GM19397 (cell line): ENCODE results near the gene KLHL28.

ENCODE experiments used
- ATAC-seq: cut with Tn5 transposase; IDR thresholded peaks from one replicate; pipeline ENCODE4 v1.9.1; 2021; ENCODE audit warnings: mild to moderate bottlenecking, moderate library complexity; ENCODE audit not compliant: unreplicated experiment

Gene KLHL28, protein sequence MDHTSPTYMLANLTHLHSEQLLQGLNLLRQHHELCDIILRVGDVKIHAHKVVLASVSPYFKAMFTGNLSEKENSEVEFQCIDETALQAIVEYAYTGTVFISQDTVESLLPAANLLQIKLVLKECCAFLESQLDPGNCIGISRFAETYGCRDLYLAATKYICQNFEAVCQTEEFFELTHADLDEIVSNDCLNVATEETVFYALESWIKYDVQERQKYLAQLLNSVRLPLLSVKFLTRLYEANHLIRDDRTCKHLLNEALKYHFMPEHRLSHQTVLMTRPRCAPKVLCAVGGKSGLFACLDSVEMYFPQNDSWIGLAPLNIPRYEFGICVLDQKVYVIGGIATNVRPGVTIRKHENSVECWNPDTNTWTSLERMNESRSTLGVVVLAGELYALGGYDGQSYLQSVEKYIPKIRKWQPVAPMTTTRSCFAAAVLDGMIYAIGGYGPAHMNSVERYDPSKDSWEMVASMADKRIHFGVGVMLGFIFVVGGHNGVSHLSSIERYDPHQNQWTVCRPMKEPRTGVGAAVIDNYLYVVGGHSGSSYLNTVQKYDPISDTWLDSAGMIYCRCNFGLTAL

DNA sequence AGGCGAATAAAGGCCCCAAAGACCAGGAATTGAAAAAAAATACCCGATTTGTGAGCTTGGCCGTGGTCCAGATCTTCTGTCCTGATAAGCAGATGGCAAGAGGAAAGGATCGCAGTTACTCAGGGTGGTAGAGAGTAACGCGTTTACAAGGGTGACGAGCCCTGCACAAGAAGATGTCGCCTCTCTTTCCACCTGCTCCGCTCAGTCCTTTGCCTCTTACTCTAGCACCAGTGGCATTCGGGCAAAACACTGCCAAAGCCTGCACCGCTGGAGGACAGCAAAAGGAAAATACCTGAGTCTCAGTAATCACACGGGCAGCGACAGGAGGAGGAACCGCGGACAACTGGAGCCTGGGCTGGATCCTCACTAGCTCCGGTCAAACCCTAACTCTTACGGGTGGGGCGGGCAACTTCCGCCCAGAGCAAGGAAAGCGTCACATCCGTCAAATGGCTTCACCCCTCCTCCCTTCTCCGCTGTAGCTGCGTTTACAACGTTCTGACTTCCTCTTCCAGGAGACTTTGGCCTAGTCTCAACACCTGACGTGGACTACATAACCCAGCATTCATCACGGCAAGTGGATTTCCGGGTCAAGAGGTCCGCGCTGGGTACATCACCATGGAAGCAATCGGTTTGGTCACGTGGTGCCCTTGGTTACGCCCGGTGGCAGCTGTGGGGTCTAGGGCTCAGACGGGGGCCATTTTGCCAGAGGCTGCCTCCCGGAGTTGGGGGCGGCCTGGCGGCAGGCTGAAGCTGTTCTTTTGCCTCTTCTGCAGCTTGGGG is at the start of gene KLHL28, which contains the start of gene TOGARAM1:
Gene KLHL28 (minus strand): TSS at position 394 of the 780 bp plus-strand sequence. CDS start 16,019 bp downstream, outside the sequence.
Gene TOGARAM1 (plus strand): TSS at position 637 of the 780 bp plus-strand sequence. CDS start 232 bp downstream, outside the sequence.
- peak; percentile 91 for ATAC-seq

DNA sequence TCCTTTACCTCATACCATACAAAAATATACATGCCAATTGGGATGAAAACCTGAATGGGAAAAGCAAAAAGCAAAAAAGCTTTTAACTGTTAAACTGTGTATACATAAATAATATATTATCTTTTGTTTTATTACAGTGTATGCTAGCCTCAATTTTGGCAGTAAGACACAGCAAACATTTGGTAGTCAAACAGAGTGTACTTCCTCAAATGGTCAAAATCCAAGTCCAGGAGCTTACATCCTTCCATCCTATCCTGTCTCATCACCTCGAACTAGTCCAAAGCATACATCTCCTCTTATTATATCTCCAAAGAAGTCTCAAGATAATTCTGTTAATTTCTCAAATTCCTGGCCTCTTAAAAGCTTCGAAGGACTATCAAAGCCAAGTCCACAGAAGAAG is 42.2 kb upstream of the KLHL28 start:
- no peak for ATAC-seq

DNA sequence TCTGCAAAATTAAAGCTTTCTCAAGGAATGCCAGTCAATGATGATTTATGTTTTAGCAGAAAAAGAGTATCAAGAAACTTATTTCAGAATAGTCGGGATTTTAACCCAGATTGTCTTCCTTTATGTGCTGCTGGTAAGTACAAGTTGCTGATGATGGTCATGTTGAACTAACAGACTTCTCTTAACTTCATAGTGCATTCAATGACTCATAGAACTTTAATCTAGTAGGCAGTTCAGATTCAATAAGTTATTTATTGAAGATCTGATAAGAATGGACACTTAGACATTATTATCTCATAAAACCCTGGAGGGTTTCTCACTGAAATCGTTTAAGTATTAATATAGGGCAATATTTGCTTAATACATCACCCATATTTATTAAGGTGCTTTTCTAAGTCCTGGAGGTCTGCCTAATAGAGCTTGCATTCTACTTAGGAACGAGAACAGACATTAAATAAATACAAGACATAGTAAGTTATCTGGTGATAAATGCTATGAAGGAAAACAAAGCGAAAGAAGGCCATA is 34.1 kb upstream of the KLHL28 start:
- no peak for ATAC-seq

DNA sequence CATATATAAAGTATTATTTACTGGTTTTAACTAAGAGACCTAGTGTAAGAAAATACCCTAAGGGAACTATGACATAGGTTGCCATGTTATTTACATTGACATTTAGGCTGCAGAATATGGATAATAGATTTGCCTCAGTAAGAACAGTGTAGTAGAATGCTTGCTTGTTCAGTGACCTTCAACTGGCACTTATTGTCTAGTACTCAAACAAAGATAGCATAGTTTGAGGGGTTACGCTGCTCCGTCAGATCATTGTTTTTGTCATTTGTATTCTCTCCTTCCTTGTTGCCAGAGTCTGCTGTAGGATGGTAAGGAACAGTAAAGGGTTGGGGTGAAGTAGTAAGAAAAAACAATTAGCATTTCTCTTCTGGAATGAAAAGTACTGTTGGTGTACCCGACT is 33.4 kb upstream of the KLHL28 start:
- no peak for ATAC-seq

DNA sequence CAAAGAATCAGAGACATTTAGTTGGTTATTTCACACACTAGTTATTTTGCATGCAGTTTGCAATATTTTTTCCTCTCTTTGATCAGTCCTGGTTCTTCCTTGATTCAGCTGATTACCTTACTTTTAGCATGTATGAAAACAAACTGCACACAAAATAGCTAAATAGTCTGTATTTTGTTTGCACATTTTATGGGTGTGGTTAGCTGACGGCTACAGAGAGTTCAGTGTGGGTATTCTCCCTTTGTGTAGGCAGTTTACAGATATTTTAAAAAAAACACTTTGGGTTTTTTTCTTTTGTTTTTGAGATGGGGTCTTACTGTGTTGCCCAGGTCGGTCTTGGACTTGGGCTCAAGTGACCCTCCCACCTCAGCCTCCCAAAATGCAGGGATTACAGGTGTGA is 28.8 kb upstream of the KLHL28 start:
- no peak for ATAC-seq

DNA sequence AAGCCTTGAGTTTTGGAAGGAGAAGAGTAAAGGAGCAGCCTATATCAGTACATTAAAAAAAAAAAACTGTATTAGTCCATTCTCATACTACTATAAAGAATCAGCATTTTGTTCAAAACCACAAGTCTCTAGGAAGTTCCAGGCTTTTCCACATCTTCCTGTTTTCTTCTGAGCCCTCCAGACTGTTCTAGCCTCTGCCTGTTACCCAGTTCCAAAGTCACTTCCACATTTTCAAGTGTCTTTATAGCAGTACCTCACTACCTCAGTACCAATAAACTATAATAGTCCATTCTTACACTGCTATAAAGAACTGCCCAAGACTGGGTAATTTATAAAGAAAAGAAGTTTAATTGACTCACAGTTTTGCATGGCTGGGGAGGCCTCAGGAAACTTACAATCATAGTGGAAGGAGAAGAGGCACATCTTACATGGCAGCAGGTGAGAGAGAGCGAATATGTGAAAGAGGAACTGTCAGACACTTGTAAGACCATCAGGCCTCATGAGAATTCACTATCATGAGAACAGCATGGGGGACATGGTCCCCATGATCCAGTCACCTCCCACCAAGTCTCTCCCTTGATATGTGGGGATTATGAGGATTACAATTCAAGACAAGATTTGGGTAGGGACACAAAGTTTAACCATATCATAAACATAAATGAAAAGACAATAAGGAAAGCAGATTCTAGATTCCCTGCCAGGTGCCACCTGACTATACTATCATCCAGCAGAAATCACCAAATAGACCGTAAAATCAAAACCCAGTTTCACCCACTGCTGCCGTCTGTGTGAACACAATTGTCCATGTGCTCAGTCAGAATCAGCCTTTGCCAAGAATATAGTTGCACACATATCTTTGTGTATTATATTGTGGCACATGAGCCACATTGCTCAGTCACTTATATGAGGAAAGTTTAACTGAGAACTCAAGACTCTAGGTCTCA is 28.0 kb upstream of the KLHL28 start:
- no peak for ATAC-seq

DNA sequence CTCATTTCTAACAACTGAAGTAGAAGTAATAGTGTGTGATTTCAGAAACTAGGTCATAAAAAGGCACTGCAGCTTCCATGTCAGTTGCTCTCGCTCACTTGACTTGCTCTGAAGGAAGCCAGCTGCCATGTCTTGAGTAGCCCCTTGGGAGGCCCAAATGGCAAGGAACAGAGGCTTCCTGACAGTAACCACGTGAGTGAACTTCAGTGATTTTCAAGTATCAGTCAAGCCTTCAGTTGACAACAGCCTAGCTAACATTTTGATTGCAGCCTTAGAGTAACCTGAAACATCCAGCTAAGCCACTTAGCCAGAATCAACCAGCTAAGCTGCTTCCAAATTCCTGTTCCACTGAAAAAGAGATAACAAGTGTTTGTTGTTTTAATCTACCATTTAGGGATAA is 26.9 kb upstream of the KLHL28 start:
- no peak for ATAC-seq

DNA sequence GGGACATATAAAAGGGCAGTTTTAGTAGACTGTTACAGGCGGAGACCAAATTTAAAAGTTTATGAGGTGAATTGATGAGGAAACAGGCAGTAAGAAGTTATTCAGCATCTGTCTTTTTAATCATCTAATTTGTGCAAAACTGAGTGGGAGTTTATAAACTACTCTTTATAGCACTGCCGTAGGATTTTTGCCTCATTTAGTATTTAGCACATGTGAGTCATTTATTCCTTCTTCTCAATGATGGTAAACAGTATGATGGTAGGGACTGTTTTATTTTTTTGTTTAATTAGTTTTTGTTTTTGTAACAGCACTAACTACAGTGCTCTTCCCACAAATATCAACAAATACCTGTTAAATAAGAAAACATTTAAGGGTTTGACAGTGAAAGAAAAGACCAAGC is 20.8 kb upstream of the KLHL28 start:
- no peak for ATAC-seq

DNA sequence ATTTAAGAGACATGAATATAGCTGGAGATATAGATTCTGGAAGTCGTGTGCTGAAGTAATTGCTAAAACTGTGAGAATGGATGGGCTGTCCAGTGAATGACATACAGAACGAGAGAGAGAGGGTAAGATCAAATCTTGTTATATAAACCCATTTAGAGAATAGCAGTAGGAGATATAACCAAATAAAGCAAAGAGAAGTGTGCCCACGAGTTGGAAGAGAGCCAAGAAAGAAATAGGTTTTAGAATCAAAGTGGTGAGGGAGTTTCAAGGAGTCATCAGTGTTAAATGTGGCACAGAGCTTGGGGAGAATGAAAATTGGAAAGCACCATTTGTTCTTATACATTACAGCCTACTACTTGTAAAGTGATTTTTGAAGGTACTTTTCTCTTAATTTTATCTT is 19.5 kb upstream of the KLHL28 start:
- no peak for ATAC-seq

DNA sequence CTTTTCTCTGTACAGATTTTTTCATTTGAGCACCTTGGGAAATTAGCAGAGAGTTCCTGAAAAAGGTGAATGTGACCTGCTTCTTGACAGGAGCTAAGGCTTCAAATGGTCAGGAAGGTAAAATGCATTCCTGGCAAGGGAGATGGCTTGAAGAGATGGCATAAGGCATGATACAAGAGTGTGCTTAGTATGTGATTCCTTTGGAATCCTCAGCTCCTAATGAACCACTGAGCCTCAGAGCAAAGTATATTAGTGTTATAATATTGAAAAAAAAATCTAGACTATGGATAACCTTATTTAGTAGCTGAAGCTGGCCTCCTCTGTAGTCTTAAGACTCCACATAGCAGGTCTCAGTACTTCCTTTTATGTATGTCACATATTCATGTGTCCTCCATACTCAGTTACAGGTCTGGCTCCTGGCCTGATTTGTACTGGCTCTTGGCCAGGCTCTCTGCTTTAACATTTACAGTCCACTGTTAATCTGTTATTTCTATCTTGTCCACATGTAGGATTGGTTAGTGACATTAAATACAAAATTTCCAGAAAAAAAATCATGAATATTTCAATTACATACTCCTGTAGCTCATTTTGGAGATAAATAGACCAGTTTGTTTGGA is 18.1 kb upstream of the KLHL28 start:
- ATAC-seq: no peak

DNA sequence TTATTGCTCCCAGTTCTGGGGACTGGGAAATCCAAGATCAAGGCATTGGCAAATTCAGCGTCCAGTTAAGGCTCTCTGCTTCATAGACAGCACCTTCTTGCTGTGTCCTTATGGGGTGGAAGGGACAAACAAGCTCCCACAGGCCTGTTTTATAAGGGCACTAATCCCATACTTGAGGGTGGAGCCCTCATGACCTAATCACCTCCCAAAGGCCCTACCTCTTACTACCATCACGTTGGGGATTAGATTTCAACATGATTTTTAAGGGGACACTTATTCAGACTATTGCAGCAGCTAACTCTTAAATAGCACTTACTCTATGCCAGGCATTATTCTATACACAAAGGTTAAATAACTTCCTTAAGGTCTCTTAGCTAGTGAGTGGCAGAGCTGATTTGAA is 17.5 kb upstream of the KLHL28 start:
- ATAC-seq: no peak

DNA sequence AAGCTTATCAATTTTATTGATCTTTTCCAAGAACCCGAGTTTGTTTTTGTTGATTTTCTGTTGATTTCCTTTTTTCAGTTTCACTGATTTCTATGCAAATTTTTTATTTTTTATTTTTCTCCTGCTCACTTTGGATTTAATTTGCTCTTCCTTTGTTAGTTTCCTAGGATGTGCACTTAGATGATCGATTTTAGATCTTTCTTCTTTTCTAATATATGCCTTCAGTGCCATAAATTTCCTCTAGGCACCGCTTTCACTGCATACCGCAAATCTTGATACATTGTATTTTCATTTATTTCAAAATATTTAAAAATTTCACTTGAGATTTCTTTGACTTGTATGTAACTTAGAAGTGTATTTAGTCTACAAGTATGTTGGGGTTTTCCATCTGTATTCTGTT is 9.7 kb upstream of the KLHL28 start:
- no peak for ATAC-seq

DNA sequence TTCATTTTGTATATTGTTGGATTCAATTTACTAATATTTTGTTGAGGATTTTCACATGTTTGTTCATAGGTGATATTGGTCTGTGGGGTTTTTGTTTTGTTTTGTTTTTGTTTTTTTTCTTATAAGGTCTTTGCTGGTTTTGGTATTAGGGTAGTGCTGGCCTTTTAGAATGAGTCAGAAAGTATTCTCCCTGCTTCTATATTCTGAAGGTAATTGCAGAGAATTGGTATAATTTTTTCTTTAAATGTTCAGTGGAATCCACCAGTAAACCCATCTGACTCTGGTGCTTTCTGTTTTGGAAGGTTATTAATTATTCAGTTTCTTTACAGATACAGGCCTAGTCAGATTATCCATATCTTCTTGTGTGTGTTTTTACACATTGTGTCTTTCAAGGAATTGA is 9.2 kb upstream of the KLHL28 start:
- no peak for ATAC-seq

DNA sequence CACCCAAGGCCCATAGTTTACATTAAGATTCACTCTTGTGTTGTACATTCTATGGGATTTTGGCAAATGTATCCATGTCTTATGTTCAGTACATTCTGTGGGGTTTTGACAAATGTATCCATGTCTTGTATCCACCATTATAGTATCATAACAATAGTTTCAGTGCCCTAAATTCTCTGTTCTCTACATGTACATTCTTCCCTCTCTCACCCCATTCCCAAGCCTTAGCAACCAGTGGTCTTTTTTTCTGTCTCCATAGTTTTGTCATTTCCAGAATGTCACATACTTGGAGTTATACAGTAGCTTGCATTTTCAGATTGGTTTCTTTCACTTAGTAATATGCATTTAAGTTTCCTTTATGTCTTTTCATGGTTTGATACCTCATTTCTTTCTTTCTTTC is 7.0 kb upstream of the KLHL28 start:
- no peak for ATAC-seq

DNA sequence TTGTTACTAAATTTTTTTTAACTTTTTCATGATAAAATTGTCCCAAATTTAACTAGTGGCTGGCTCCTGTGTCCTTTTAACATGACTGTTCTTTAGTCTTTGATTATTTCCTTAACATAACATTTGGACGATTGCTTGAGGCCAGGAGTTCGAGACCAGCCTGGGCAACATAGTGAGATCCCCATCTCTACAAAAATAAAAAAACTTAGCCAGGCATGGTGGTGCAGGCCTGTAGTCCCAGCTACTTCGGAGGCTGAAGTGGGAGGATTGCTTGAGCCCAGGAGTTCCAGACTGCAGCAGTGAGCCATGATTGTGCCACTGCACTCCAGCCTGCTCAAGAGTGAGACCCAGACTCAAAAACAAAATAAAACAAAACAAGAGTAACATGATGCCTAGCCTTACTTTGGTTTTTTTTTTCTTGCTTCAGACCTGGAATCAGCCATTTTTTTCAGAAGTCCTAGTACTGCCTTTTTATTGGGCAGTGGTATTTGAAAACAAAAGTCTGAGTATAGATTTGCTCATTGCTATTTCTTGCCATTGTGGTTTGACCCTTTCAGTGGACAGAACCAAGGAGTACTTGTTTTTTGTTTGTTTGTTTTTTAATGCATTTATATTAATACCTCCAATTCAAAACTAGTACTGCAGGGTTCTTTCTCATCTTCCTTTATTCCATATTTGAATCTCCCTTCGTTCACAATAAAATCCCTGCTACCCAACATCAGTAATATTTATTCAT is 5.0 kb upstream of the KLHL28 start:
- no peak for ATAC-seq

DNA sequence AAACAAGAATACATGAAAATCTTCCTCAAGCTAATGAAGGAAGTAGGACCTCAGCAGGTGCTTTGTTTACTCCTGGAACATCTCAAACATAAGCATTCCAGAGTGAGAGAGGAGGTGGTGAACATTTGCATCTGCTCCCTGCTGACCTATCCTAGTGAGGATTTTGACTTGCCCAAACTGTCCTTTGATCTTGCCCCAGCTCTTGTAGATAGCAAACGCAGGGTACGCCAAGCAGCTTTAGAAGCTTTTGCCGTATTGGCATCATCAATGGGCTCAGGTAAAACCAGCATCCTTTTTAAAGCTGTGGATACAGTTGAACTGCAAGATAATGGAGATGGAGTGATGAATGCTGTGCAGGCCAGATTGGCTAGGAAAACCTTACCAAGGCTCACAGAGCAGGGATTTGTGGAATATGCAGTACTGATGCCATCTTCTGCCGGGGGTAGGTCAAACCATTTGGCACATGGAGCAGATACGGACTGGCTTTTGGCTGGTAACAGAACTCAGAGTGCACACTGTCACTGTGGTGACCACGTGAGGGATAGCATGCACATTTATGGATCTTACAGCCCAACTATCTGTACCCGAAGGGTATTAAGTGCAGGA is 2.1 kb upstream of the KLHL28 start:
- ATAC-seq: no peak

DNA sequence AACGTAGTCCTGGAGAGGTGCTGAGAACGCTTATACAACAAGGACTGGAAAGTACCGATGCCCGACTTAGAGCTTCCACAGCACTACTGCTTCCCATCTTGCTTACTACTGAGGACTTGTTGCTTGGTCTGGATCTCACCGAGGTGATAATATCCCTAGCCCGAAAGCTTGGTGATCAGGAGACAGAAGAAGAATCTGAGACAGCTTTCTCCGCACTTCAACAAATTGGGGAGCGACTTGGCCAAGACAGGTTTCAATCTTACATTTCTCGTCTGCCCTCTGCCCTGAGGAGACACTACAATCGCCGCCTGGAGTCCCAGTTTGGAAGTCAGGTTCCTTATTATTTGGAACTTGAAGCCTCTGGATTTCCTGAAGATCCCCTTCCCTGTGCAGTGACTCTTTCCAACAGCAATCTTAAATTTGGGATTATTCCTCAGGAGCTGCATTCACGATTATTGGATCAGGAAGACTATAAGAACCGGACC is 1.3 kb upstream of the KLHL28 start:
- no peak for ATAC-seq

DNA sequence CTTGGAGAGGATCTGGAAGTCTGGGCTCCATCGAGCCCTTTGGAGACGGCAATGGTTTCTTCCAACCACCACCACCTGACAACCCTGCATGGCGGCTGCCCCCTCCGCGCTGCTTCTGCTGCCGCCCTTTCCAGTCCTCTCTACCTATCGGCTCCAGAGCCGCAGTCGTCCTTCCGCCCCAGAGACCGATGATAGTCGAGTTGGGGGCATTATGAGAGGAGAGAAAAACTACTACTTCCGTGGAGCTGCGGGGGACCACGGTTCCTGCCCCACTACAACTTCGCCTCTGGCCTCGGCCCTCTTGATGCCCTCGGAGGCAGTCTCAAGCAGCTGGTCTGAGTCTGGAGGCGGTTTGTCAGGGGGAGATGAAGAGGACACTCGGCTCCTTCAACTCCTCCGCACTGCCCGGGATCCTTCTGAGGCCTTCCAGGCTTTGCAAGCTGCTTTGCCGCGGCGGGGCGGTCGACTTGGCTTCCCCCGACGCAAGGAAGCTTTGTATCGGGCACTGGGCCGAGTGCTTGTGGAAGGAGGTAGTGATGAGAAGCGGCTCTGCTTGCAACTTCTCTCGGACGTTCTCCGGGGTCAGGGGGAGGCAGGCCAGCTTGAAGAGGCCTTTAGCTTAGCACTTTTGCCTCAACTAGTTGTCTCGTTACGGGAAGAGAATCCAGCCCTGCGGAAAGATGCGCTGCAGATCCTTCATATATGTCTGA is 742 bp upstream of the KLHL28 start:
- peak; percentile 34 for ATAC-seq
